AG10803 (cell line): ENCODE measurements around the gene RAB40C.

Experiments used
- DNase-seq: peaks from one replicate; pipeline ENCODE4 v3.0.0; 2010; ENCODE audit warnings: low read depth
- H3K4me3 ChIP-seq: 2 replicates; pipeline ENCODE4 v1.5.1; 2011; ENCODE audit warnings: mild to moderate bottlenecking, low read length, control low read depth
- TF ChIP-seq, protein P1 (sequence below): conservative IDR thresholded peaks from 2 replicates; pipeline ENCODE4 v1.5.1; 2011; ENCODE audit warnings: mild to moderate bottlenecking, low read length, control low read depth, inconsistent platforms

RAB40C gene

DNA sequence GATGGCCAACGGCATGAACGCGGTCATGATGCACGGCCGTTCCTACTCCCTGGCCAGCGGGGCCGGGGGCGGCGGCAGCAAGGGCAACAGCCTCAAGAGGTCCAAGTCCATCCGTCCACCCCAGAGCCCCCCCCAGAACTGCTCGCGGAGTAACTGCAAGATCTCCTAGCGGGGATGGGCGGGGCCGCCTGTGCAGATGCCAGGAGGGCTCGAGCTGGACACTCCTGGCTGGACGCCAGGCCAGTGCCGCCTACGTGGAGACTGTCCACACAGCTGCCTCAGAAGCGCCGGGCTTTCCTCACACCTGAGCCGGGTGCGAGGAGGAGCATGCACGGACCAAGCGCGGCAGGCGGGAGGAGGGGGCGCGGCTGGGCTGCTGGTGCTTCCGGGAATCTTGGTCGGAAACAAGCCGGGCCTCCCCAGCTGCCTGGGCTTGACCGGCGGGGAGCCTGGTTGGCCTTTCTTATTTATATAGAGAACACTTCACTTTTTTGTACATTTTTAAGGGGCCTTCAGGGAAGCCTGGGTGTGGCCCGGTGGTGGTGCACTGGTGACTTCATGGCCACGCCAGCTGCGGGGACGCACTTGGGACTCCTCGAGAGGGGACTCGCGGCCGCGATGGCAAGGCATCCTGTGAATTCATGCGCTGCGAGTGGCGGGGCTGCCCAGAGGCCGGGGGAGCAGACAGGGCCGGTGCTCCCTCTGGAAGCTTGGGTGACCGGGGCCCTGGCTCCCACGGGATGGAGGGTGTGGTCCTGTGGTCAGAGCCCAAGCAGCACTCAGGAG lies 37.8 kb downstream of the RAB40C start:
- no peak for DNase-seq
- TF ChIP-seq, protein P1, sequence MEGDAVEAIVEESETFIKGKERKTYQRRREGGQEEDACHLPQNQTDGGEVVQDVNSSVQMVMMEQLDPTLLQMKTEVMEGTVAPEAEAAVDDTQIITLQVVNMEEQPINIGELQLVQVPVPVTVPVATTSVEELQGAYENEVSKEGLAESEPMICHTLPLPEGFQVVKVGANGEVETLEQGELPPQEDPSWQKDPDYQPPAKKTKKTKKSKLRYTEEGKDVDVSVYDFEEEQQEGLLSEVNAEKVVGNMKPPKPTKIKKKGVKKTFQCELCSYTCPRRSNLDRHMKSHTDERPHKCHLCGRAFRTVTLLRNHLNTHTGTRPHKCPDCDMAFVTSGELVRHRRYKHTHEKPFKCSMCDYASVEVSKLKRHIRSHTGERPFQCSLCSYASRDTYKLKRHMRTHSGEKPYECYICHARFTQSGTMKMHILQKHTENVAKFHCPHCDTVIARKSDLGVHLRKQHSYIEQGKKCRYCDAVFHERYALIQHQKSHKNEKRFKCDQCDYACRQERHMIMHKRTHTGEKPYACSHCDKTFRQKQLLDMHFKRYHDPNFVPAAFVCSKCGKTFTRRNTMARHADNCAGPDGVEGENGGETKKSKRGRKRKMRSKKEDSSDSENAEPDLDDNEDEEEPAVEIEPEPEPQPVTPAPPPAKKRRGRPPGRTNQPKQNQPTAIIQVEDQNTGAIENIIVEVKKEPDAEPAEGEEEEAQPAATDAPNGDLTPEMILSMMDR: no peak
- no peak overlapping the region for H3K4me3 ChIP-seq

GRCh38 chr16:628321-629061 lies 38.6 kb downstream of the RAB40C start:
- TF ChIP-seq, protein P1: no peak

GRCh38 chr16:629185-629832 lies 39.4 kb downstream of the RAB40C start:
- DNase-seq: no peak
- TF ChIP-seq, protein P1: no peak
- H3K4me3 ChIP-seq: no peak overlapping the region

More at GRCh38 chr16:628321-629061, 38.6 kb downstream of the RAB40C start:
- no peak overlapping the region for H3K4me3 ChIP-seq
- DNase-seq: no peak

- TF ChIP-seq, protein P1: no peak
- no peak overlapping the region for H3K4me3 ChIP-seq
- DNase-seq: no peak
Measured at GRCh38 chr16:629833-630248, 40.0 kb downstream of the RAB40C start.

GRCh38 chr16:630249-630814 lies 40.5 kb downstream of the RAB40C start:
- TF ChIP-seq, protein P1: no peak
- DNase-seq: no peak
- no peak overlapping the region for H3K4me3 ChIP-seq

GRCh38 chr16:630815-631405 lies 41.0 kb downstream of the RAB40C start, which contains the start of gene WFIKKN1:
Gene WFIKKN1, plus strand, starts transcription at chr16:630985. Its CDS starts 269 bp downstream, at chr16:631254.
- H3K4me3 ChIP-seq: no peak within 1 kb of the TSS
- TF ChIP-seq, protein P1: no peak
- no peak for DNase-seq
